HG03175 (cell line): ENCODE measurements around the gene MASP2.
A peak's percentile ranks its signal among the peaks of the same experiment; 100 is the strongest.
"Not testable (repeated sequence)": the region's sequence is repeated elsewhere in the genome, so short reads cannot be mapped to it uniquely, and the experiment has no call there.

ENCODE experiments used
- ATAC-seq: cut with Tn5 transposase; IDR thresholded peaks from one replicate; pipeline ENCODE4 v1.9.1; 2021; ENCODE audit warnings: mild to moderate bottlenecking, moderate library complexity; ENCODE audit not compliant: unreplicated experiment

MASP2 gene

DNA sequence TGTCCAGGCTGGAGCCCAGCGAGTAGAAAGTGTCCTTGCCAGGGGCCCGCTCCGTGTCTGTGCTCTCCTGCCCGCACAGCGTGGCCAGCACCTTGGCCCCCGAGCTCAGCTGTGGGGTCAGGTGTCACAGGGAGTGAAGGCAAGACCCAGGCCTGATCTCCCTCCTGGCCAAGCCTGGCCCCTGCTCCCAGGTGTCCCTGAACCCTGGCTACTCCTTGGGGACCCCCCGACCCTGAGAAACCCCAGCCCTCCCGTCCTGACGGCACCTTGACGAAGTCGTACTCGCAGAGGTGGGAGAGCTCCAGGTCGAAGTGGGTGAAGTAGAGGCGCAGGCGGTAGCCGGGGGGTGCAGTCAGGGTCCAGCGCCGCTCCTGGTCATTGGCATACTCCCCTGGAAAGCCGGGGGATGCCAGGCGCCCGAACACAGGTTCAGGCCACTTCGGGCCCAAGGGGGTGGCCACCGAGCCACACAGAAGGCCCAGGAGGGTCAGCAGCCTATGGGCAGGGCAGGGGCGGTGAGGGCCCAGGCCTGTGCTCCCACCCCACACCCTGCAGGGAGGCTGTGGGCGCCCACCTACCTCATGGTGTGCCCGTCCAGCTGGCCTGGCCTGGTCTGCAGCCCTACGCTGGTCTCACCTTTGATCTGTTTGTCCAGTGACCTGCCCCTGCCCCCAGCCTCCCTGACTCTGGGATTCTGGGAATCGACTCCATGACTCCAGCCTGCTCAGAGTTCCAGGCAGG, at the start of gene MASP2:
Gene MASP2 (minus strand): TSS at position 615 of the 741 bp plus-strand sequence. CDS start 32 bp downstream, at position 583.
- no peak for ATAC-seq

- ATAC-seq = not testable (repeated sequence)
These were observed 36.7 kb upstream of the MASP2 start for GRCh38 chr1:11083784-11084183.

DNA sequence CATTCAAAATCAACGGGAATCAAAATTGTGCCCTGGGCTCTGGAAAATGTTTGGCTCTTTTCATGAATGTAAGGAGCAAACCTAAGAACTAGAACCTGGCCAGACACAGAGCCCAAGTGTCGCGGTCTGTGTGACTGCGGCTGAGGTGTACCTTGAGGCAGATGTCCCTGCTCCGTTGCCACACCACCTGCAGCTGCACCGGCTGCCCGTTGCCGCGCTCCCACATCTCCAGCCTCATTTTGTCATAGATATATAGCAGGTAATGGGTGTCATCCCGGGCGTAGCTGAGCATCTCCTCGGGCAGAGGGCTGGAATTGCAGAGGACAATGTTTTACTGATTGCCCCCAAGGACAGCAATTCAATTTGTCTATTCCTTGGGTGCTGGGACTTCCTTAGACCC, 33.9 kb upstream of the MASP2 start:
- ATAC-seq = no peak

GRCh38 chr1:11078631-11079030, 31.6 kb upstream of the MASP2 start:
- ATAC-seq = no peak

GRCh38 chr1:11073398-11073797, 26.4 kb upstream of the MASP2 start:
- ATAC-seq = not testable (repeated sequence)

DNA sequence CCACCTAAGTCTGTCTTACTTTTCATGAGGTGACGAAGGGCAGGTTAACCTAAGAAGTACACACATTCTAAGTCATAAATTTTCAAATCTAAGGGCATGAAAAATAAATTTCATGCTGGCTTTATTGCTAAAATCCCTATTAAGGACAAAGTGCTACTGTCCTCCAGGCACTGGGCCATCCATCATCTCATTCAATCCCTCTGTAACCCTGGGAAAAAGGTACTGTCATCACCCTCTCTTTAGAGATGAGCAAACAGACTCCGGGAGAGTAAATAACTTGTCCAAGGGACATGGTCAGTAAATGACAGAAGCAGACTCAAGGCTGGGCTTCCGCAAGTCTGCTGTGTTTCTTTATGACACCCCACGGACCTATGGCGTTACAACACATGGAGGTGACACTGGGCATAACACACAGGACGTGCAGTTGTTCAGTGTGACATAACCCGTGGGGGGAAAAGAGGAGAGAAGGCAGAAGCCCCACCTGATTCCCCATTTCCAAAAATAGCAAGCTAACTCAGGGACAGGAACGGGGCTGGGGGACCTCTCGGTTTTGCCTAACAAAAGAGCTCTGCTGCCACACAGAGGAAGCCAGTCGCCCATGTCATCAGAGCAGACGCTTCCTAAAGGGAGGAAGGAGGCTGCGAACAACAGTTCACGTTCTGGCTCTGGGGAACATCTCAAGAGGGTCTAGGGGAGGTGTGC, 25.3 kb upstream of the MASP2 start:
- ATAC-seq = no peak

DNA sequence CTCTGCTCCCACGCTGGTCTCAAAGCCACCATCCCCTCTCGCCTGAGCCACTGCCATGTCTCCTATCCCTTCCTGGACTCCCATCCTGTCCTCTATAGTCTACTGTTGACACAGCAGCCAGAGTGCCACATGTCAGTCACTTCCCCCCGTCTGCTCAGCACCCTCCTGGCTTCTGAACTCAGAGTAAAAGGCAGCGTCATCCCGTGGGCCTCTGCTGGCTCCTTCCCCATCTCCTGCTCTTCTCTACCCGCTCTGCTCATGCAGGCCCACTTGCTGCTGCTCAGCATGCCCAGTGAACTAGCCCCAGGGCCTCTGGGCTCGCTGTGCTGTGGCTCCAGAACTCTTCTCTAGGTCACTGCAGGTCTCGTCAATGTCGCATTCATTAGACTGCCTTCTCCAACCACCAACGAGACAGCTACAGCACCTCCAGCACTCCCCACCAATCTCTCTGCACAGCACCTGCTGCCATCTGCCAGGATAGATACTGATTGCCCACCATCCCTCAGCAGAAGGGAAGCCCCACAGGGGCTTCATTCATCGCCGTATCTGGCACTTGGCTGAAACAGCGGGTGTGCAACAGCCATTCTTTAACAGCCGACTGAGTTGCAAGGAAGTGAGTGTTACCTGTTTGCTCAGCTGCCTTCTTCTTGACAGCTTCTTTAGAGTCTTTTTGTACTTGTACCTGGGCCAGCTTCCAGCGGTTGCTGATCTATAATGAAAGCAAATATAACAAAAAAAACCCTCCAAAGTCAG, 24.6 kb upstream of the MASP2 start:
- no peak for ATAC-seq

- ATAC-seq = no peak
These were observed 23.8 kb upstream of the MASP2 start for GRCh38 chr1:11070876-11071275.

- no peak for ATAC-seq
These were observed 21.8 kb upstream of the MASP2 start for GRCh38 chr1:11068600-11069473.

DNA sequence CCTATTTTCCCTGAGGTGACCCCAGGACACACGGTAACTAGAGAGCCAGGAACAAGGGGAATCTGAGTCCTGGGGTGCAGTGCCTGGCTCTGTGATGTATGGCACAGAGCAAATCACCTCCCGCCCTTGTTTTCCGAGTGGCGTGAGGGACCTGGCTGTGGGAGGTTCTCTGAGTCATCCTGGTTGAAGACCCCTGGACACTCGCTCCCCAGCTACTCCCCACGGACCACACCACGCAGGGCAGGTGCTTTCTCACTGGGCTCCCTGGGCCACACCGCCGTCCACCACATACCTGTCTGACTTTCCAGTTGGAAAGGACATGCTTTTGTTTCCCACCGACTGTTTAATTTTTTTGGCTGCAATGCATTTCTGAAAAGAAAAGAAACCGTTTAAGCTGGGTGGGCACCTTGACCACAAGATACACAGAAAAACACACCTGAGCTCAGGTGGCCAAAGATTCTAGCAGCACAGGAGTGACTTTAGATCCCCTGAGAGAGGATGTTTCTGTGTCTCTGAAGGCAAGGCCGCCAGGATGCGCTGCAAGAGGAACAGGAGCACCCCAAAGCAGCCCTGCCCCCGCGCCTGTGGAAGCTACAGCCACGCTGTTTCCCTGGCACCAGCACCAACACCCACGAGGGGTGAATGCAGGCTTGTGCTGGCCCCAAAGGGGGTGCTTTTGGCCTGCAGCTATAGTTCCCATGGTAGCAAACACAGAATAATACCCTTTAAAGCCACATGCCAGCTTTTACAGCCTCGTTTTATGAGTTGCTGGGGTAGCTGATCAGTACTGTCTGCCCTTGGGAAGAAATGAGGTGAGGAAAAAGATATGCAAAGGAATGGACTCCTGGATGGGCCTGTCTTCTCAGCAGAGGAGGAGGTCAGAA, 20.9 kb upstream of the MASP2 start:
- no peak for ATAC-seq

GRCh38 chr1:11065796-11066195, 18.8 kb upstream of the MASP2 start:
- no peak for ATAC-seq

- no peak for ATAC-seq
These were observed 17.9 kb upstream of the MASP2 start for GRCh38 chr1:11064942-11065341.

DNA sequence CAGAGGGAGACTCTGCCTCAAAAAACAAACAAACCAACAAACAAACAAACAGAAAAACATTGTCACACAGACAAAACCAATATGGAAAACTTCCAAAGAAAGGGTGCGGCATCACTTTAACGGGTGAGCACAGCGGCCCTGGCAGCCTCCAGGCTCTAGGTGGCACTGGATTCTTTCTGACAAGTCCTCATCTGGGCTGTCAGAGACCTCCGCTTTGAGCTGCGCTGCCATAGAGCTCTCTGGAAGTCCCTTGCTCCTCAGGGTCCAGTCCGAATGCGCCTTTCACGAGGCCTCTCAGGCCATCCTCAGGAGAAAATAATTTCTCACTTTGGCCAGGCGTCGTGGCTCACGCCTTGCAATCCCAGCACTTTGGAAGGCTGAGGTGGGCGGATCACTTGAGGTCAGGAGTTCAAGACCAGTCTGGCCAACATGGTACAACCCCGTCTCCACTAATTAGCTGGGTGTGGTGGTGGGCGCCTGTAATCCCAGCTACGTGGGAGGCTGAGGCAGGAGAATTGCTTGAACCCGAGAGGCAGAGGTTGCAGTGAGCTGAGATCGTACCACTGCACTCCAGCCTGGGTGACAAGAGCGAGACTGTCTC, 17.0 kb upstream of the MASP2 start:
- ATAC-seq = not testable (repeated sequence)

DNA sequence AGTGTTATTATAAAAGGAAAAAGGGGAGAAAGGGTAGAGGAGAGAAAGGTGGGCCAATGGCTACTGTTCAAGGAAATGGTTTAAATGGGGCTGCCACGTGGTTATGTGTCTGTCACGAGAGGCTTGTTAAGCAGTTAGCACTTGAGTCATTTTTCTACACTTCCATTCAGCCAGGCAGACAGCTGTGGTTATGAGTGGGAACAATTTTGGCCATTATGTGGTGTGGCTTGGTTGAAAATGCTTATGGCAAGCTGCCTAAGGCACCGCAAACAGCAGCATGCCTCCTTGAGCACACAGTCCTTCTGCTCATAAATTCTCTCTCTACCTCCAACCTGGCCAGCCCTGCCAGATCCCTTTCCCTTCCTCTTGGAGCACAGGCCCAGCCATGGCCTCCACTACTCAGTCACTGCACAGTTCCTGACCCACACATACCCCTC, 15.9 kb upstream of the MASP2 start:
- ATAC-seq = no peak

DNA sequence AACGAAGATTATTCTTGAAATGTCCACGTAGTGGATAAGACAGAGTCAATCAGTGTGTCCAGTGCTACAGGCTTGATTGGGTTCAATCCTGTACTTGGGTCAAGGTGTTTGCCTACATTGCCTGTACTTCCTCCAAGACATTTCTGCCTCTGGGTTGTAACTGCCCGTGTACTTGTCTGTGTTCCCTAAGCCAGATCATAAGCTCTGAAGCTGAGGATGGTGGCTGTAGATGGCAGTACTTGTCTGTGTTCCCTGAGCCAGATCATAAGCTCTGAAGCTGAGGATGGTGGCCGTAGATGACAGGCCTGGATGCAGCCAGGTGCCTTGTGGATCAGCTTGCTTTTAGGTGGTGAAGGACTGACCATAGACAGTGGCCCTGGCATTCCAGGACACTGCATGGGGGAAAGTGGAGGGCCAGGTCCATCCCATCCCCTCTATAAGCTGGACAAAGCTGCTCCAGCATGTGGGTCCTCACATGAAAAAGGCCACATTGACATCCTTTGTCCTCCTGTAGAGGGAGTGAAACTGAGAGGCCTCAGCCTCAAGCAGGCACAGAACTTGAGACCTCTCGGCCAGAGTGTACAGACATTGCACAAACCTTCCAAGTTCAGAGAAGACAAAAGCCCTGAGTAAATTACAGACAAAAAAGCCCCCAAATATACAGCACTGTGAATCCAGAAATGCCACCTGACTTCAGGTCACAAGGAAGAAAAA, 14.8 kb upstream of the MASP2 start:
- ATAC-seq = no peak

- peak; percentile 93 for ATAC-seq
These were observed 13.2 kb upstream of the MASP2 start, which contains the start of gene SRM for GRCh38 chr1:11059968-11060830. Gene SRM, minus strand, starts transcription at chr1:11060018. Its CDS starts 75 bp downstream, at chr1:11059943.

DNA sequence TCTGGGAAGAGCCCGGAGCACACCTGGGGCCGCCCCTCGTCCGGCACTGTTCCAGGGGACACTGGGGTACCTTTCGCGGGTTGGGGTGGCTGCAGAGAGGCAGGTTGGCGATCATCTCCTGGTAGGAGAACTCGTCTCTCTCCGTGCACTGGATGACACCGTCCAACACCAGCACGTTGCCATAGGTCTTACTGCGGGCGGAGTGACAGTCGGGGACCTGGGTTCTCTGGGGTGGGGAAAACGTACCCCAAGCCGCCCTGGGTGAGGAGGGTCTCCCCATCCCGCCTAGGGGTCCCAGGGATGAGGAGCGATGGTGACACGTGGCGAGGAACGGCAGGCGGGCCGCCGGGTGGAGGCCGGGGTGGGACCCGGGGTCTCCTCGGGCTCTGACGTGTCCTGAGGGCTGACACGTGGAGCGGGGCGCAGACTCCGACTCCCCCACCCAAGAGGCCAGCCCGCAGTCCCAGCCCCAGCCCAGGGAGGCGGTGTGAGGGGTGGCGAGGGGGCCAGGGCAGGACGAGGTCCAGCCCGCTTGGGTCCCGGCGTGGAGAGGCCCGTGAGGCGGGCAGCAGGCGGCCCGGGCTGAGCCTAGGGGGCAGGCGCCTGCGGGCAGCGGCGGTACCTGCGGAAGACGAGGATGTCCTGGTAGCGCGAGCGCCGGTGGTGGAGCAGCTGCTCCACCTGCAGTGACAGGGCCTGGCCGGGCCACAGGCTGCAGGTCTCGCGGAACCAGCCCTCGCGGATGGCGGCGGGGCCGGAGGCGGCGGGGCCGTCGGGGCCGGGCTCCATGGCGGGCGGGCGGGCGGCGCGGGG, 12.3 kb upstream of the MASP2 start:
- ATAC-seq = peak; percentile 22
